IPS-11a (cell line): ENCODE results near the gene SIAH1.
"Not testable (repeated sequence)": the region's sequence is repeated elsewhere in the genome, so short reads cannot be mapped to it uniquely, and the experiment has no call there.

ENCODE experiments used
- H3K4me3 ChIP-seq: one replicate; pipeline ENCODE4 v1.5.1; 2013; ENCODE audit warnings: low read depth, low read length, control low read depth

The SIAH1 gene

DNA sequence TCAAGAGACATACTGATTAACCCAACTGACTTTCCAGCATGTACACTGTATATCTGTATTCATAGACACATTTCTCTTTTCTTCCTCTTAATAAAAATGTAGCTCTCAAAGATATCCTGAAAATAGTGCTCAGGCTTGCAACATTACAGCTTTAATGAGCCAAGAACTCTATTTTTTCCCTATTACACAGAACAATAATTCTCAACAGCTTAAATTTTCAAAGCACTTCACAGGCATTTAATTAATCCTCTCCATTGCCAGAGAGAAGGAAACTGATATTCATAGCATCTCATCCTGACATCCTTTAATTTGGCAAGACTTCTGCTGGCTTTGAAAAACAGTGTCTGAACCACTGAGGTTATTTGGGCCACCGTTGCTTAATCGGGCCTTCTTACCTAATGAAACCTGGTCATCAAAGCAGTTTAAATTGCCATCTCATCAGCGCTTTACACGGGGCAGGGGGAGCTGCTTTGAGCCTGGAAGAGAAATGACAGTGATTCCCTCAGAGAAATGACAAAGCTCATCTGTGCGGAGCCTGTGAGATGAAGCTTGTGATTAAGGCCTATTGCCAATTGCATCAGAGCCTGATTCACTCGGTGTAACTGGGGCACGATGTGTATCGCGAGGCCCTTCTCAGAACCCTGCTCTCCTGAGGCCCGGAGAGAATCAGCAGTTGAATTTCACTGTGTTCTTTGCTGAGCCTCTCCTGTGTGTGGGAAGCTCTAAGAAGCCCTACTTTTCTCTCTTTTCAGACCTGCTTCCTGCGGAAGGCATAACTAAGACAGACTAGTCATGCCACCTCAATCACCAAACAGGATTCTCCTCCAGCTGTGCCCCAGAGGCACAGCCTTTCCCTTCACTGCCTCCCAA lies 8.5 kb upstream of the SIAH1 start:
- no peak overlapping the region for H3K4me3 ChIP-seq

GRCh38 chr16:48392407-48392806 lies 7.2 kb upstream of the SIAH1 start:
- no peak overlapping the region for H3K4me3 ChIP-seq

GRCh38 chr16:48386559-48387312 lies 1.5 kb upstream of the SIAH1 start:
- no peak overlapping the region for H3K4me3 ChIP-seq

- peak overlapping the region; percentile 87 for H3K4me3 ChIP-seq
Observed at GRCh38 chr16:48384520-48385252, 527 bp downstream of the SIAH1 start.

DNA sequence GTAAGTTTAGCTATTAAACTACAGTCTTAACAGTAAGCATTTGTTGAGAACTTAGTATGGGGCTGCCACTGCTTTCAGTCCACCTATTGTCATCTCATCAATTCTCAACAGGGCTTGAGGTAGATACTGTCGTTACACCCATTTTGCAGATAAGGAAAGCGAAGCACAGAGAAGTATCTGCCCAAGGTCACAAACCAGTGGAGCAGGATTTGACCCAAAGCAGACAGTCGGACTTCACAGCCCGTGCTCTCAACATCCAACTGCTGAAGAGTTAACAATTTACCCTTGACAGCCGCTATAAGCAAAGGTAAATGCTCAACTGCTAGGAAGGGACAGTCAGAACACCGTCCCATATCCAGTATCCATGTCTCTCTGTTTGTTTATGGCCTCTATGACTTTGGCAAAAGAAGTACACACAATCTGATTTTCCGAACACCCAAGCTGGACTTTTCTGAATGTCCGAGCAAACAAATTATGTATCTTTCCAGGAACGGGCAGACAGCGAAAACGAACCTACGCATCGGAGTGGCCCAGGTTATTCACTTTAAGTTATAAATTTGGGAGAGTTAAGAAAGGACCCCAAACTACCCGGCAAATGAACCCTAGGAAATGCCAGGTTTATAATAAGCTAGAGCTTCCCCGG lies 1.2 kb downstream of the SIAH1 start:
- H3K4me3 ChIP-seq = peak overlapping the region; percentile 87

- H3K4me3 ChIP-seq = peak overlapping the region; percentile 87
Observed at GRCh38 chr16:48383009-48383876, 2.0 kb downstream of the SIAH1 start.

DNA sequence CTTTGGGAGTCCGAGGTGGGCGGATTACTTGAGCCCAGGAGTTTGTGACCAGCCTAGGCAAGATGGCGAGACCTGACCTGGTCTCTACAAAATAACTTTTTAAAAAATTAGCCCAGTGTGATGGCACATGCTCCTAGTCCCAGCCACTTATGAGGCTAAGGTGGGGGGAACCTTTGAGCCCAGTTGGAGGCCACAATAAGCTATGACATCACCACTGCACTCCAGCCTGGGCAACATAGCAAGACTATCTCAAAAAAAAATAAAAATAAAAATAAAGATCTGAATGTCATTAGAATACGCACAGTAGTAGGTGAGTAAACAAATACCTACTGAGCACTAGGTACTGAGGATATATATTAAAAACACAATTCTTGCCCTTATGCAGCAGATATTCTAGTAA lies 3.1 kb downstream of the SIAH1 start:
- no peak overlapping the region for H3K4me3 ChIP-seq

- H3K4me3 ChIP-seq = no peak overlapping the region
Observed at GRCh38 chr16:48381201-48381600, 4.0 kb downstream of the SIAH1 start.

GRCh38 chr16:48378836-48379235 lies 6.4 kb downstream of the SIAH1 start:
- no peak overlapping the region for H3K4me3 ChIP-seq

DNA sequence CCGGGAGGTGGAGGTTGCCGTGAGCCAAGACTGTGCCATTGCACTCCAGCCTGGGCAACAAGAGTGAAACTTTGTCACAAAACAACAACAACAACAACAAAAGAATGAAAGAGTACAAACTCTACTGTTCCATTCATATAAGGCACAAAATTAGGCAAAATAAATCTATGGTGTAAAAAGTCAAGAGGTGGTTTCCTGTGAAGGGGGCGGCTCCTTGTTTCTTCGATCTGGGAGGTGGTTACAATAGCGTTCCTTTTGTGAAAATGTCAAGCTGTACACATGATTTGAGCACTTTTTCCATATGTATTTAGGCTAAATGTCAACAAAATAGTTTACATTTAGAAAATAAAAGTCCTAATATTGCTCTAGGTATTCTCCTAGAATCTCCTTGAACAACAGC lies 6.9 kb downstream of the SIAH1 start:
- H3K4me3 ChIP-seq = no peak overlapping the region

GRCh38 chr16:48377301-48377700 lies 7.9 kb downstream of the SIAH1 start:
- not testable (repeated sequence) for H3K4me3 ChIP-seq

- no peak overlapping the region for H3K4me3 ChIP-seq
Observed at GRCh38 chr16:48374255-48374654, 11.0 kb downstream of the SIAH1 start.

GRCh38 chr16:48373258-48374029 lies 11.8 kb downstream of the SIAH1 start:
- no peak overlapping the region for H3K4me3 ChIP-seq

DNA sequence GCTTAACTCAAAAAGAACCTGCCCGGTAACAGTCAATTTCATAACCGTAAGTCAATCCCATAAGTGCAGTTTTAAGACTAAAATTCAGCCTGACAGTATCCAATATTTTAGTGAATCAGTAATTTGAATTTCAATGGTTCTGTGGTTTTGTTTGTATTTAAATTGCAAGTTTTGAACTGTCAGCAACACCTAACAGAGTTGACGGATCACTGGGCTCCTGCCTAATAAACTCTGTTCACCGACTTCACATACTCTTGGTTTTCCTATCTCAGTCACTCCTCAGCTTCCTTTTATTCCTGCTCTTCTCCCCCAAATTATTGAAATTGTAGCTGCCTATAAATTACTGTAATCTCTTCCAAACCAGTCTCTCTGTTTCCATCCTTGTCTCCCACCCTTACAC lies 12.5 kb downstream of the SIAH1 start:
- H3K4me3 ChIP-seq = no peak overlapping the region

GRCh38 chr16:48371393-48371780 lies 13.8 kb downstream of the SIAH1 start:
- H3K4me3 ChIP-seq = no peak overlapping the region

DNA sequence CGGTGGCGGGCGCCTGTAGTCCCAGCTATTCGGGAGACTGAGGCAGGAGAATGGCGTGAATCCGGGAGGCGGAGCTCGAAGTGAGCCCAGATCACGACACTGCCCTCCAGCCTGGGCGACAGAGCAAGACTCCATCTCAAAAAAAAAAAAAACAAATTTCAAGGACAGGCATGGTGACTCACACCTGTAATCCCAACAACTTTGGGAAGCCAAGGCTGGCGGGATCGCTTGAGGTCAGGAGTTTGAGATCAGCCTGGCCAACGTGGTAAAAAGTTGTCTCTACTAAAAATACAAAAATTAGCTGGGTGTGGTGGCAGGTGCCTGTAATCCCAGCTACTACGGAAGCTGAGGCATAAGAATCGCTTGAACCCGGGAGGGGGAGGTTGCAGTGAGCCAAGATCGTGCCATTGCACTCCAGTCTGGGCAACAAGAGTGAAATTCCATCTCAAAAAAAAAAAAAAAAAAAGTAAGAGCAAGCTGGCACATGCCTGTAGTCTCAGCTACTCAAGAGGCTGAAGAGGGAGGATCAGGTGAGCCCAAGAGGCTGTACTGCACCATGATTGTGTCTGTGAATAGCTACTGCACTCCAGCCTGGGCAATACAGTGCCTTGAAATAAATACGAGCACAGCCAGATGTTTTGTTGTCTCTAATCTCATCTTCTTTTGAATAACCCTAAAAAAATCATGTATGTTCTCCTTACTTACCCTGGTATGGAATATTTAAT lies 14.4 kb downstream of the SIAH1 start:
- not testable (repeated sequence) for H3K4me3 ChIP-seq

GRCh38 chr16:48370229-48370628 lies 15.0 kb downstream of the SIAH1 start:
- H3K4me3 ChIP-seq = no peak overlapping the region

- no peak overlapping the region for H3K4me3 ChIP-seq
Observed at GRCh38 chr16:48369765-48370164, 15.4 kb downstream of the SIAH1 start.
